ENCODE data around the gene SPATA31D4. TPM values are rescaled to one million over a fixed set of nuclear protein-coding genes. Genes with fewer than 3 reads are reported as not detected.

The SPATA31D4 gene
- total and polyA plus RNA-seq, 10 of the 15 experiments (the other 5 are each of a cell fraction or from before 2014, with no cell fraction given) = not detected

DNA sequence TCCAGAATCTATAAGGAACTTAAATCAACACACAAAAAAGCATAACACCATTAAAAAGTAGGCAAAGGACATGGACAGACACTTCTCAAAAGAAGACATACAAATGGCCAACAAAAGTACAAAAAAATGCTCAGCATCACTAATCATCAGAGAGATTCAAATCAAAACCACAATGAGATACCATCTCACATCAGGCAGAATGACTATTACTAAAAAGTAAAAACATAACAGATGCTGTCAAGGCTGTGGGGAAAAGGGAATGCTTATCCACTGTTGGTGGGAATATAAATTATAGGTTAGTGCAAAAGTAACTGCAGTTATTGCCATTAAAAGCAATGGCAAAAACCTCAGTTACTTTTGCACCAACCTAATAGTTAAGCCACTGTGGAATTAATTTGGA, 32.2 kb upstream of the SPATA31D4 start:
- Histone ChIP-seq H3K27me3 (replicated peaks in 1 of 2; ENCODE audit: control insufficient read depth in 2 of 2, insufficient read depth in 2 of 2, low read length in 1 of 2) (no peaks in the 10 kb centered on the region), H4K20me1 (ENCODE audit: control insufficient read depth, insufficient read depth) (no peaks in the 10 kb centered on the region), H3K27ac (ENCODE audit: control insufficient read depth, insufficient read depth) (no peak overlapping the region), H3K4me1 (ENCODE audit: control insufficient read depth, insufficient read depth, low read length) (no peaks in the 10 kb centered on the region), H3K9ac (ENCODE audit: control insufficient read depth, insufficient read depth, low read length) (no peak overlapping the region), H3K4me2 (ENCODE audit: control insufficient read depth, insufficient read depth) (no peak overlapping the region), H3K79me2 (ENCODE audit: control insufficient read depth, insufficient read depth, low read length) (no peaks in the 10 kb centered on the region), H3K4me3 (no peak overlapping the region), H3K36me3 (ENCODE audit: control insufficient read depth in 2 of 2, insufficient read depth in 2 of 2, low read length in 1 of 2) (no peaks in the 10 kb centered on the region), H3K9me3 (replicated peaks; ENCODE audit: control insufficient read depth, insufficient read depth, low read length) (no peaks in the 10 kb centered on the region), H2AFZ (ENCODE audit: control insufficient read depth, low read depth, low read length) (no peak overlapping the region)
- no peak for DNase-seq (ENCODE audit: low read depth, low spot score)
- BruUV-seq (replicated peaks) = no TSS peak
- TF ChIP-seq RUNX3 (IDR thresholded peaks at IDR 0.05; ENCODE audit: low read length) = no peak
- TF ChIP-seq, protein P1, sequence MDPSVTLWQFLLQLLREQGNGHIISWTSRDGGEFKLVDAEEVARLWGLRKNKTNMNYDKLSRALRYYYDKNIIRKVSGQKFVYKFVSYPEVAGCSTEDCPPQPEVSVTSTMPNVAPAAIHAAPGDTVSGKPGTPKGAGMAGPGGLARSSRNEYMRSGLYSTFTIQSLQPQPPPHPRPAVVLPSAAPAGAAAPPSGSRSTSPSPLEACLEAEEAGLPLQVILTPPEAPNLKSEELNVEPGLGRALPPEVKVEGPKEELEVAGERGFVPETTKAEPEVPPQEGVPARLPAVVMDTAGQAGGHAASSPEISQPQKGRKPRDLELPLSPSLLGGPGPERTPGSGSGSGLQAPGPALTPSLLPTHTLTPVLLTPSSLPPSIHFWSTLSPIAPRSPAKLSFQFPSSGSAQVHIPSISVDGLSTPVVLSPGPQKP (IDR thresholded peaks at IDR 0.05; ENCODE audit: low read depth, low read length) = no peak
- no peak for TF ChIP-seq SREBF2 (IDR thresholded peaks at IDR 0.05; ENCODE audit: low read length)
- TF ChIP-seq, protein P2, sequence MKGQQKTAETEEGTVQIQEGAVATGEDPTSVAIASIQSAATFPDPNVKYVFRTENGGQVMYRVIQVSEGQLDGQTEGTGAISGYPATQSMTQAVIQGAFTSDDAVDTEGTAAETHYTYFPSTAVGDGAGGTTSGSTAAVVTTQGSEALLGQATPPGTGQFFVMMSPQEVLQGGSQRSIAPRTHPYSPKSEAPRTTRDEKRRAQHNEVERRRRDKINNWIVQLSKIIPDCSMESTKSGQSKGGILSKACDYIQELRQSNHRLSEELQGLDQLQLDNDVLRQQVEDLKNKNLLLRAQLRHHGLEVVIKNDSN (IDR thresholded peaks at IDR 0.05; ENCODE audit: borderline replicate concordance, extremely low read length, insufficient read depth, low read depth, low read length) = no peak
- TF ChIP-seq RCOR1 (conservative IDR thresholded peaks at IDR 0.05; ENCODE audit: low read depth, low read length) = no peak
- no peak for TF ChIP-seq YY1 (IDR thresholded peaks at IDR 0.05; ENCODE audit: low read depth, low read length)
- no peak for TF ChIP-seq TCF12 (IDR thresholded peaks at IDR 0.05; ENCODE audit: low read depth, low read length)
- no peak for TF ChIP-seq TARDBP (IDR thresholded peaks at IDR 0.05; ENCODE audit: borderline replicate concordance)
- no peak for TF ChIP-seq POLR2A (IDR thresholded peaks at IDR 0.05; ENCODE audit: low read depth, low read length)
- TF ChIP-seq, protein P3, sequence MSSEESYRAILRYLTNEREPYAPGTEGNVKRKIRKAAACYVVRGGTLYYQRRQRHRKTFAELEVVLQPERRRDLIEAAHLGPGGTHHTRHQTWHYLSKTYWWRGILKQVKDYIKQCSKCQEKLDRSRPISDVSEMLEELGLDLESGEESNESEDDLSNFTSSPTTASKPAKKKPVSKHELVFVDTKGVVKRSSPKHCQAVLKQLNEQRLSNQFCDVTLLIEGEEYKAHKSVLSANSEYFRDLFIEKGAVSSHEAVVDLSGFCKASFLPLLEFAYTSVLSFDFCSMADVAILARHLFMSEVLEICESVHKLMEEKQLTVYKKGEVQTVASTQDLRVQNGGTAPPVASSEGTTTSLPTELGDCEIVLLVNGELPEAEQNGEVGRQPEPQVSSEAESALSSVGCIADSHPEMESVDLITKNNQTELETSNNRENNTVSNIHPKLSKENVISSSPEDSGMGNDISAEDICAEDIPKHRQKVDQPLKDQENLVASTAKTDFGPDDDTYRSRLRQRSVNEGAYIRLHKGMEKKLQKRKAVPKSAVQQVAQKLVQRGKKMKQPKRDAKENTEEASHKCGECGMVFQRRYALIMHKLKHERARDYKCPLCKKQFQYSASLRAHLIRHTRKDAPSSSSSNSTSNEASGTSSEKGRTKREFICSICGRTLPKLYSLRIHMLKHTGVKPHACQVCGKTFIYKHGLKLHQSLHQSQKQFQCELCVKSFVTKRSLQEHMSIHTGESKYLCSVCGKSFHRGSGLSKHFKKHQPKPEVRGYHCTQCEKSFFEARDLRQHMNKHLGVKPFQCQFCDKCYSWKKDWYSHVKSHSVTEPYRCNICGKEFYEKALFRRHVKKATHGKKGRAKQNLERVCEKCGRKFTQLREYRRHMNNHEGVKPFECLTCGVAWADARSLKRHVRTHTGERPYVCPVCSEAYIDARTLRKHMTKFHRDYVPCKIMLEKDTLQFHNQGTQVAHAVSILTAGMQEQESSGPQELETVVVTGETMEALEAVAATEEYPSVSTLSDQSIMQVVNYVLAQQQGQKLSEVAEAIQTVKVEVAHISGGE (CRISPR knock-in tag; IDR thresholded peaks at IDR 0.05) = no peak
- TF ChIP-seq, protein P4, sequence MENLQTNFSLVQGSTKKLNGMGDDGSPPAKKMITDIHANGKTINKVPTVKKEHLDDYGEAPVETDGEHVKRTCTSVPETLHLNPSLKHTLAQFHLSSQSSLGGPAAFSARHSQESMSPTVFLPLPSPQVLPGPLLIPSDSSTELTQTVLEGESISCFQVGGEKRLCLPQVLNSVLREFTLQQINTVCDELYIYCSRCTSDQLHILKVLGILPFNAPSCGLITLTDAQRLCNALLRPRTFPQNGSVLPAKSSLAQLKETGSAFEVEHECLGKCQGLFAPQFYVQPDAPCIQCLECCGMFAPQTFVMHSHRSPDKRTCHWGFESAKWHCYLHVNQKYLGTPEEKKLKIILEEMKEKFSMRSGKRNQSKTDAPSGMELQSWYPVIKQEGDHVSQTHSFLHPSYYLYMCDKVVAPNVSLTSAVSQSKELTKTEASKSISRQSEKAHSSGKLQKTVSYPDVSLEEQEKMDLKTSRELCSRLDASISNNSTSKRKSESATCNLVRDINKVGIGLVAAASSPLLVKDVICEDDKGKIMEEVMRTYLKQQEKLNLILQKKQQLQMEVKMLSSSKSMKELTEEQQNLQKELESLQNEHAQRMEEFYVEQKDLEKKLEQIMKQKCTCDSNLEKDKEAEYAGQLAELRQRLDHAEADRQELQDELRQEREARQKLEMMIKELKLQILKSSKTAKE (IDR thresholded peaks at IDR 0.05; ENCODE audit: low read depth, poor library complexity, severe bottlenecking) = no peak
- no peak for TF ChIP-seq RAD51 (IDR thresholded peaks at IDR 0.05)
- ChIA-PET SMC1A (ENCODE audit: uncharacterized antibody, unreplicated experiment) (interaction anchor here (1.4 kb wide), 1 partner anchor 8 kb away, joined by 3 read pairs; no protein-coding TSS in a partner anchor), RAD21 (ENCODE audit: unreplicated experiment) (no interaction called here), POLR2A (no interaction called here), CTCF (no interaction called here)
- intact Hi-C loops (cut with micrococcal nuclease; ENCODE audit: unreplicated experiment) = no loop called here
- in situ Hi-C loops (cut with MboI) = no loop called here
- no peak for ATAC-seq
- FAIRE-seq = no peak
